Activated CD8-positive, alpha-beta memory T cell treated with anti-CD3 and anti-CD28 coated beads, Interleukin-2, amount 50 U/mL, for 48 hours (primary cell): Measurements from ENCODE around the gene AGBL1.

Experiments
- DNase-seq: peaks from one replicate; pipeline ENCODE4 v3.0.0-alpha.2; 2020

AGBL1 gene

DNA sequence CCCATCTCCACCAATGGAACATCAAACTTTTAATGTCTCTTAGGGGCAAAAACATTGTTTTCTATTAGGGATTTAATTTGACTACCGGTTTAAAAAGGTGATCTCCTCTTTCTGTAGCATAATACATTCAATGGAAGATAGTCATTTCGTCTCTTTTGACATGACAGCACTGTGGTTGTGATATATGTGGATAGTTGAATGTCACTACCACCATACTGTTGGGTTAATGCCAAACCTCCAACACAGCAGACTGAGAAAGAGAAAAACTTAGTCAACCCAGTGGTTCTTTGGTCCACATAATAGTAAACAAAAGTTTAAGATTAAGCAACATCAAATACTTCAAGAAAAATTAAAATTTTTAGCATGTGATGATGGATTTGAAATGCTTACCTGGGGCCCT is 530.4 kb downstream of the AGBL1 start:
- DNase-seq = no peak

DNA sequence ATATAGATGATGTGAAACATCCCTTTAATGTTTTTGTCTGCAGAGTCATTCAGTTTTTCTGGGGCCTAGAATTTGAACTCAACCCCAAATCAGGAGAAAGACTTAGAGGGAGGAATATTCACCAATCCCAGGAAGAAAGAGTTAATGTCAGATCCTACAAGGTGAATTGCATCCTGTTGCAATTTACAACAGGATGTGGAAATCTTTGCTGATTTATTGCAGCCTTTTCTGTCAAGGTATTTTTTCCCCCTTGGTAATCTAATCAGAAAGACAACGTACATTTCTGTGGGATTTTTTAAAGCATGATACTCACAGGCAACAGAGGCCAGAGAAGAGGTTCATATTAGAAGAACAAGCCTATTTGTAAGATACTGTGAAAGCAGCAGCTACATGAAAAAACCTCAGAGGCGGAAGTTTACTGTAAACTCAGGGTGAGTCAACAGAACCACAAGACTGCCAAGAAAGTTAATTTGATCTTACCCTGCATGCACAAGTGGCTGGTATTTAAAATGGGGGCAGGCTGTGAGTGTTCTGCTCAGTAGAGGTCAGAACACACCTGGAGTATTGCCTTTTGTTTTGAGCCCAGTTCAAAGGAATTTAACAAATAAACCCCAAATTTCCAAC is 531.9 kb downstream of the AGBL1 start:
- no peak for DNase-seq

DNA sequence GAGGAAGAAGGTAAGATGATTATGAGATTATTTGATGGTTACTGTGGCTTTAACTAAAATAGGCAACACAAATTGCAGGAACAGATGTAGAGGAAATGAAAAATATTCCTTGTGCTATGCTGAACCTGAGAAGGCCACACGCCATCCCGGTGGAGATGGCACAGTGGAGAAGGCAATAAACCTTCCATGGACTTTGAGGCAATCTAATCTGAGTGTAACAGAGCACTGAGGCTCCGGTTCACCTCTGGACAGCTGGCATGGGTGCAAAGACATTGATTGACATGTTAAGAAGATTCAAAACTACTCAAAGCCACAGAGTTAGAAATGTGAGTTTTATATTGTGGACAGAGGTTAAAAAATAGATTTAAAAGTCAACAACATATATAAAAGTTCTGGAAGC is 535.7 kb downstream of the AGBL1 start:
- no peak for DNase-seq

DNA sequence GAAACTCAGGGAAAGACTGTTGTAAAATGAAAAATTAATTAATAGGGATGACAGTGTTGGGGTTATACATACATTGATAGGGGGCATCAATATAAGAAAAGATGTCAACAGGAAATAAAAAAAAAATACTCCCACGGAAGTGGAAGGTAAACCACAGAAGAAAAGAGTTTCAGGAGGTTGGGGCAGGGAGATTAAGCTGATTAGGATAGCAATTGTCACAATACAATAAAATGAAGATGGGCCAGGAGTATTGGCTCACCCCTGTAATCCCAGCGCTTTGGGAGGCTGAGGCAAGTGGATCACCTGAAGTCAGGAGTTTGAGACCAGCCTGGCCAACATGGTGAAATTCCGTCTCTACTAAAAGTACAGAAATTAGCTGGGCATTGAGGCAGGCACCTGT is 536.1 kb downstream of the AGBL1 start:
- DNase-seq = no peak

DNA sequence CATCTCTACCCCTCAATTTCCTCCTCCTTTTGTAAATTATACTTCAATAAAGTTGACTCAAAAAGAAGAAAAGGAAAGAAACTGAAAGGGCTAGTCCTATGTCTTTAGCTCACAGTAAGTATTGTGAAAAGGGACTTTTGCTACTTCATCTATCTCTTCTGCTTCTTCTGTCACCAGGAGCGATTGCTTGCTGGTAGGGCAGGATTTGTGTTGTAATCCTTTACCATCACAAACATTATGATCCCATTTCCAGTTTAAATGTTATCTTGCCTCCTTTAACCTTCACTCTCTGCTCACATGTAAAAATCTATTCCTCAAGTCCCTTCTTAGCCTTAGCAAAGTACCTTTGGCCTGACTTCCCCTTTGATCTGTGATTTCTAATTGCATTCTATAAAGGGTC is 537.1 kb downstream of the AGBL1 start:
- no peak for DNase-seq

DNA sequence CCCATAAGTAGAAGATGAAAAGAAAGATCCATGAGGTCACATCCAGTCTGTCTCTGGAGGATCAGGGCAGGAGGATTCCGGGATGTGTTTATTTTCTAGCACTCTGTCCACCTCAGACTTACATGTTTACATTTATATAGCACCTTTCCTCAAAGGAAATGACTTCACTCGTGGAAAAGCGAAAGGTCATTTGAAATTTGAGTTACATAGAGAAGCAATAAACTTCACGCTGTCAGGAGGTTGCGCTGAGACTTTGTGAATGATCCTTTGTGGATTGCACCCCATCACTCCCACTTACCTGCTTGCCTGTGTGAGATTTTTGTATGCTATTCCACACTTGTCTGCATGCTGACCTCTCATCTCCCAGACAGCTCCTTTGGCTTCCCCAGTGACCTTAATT is 540.5 kb downstream of the AGBL1 start:
- no peak for DNase-seq

DNA sequence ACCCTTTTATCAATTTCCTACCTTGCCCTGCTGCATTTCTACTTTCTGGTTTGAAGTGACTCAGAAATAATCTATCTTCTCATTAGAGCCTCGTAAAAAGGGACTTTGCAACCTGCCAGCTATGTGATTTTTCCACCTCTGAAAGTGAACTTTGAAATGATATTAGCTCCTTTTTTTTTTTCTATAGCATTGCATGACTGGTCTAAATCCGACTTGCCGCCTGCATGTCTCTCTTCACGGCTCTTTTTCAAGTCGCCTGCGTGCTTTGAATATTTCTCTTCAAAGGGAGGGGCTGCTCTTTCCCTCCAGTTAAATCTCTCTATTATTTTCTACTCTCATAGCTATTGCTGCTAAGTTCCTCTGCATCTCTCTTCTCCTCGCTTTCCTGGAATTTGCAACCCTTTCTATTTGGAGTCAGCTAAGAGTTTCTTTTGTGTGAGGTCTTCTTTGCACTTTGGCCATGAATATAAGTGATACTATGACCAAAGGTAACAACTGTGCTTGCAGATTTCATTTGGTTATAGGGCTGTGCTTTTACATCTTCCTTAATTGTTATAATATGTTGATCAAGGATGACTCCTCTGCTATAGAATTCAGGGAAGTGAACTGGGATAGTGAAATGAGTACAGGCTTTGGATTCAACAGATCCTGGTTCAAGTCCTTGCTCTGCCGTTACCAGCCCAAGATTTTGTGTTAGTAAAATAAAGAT is 541.1 kb downstream of the AGBL1 start:
- no peak for DNase-seq

DNA sequence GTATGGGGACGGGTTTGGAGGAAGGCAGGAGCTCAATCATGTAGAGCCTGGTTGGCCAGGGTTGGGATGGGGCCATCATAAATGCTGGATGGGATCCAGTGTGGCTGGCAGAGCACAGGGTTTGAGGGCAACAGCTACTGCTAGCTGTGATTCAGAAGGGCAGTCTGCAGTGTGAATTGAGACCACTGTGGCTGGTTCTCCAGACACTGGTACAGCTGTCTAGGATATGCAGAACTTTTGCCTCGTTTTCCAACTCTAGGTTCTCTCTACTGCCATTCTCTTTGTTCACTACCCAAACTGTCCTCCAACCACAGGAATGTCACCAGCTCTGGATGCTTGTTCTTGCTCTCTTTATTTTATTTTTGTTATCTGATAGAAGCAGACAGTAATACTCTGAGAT is 543.6 kb downstream of the AGBL1 start:
- DNase-seq = no peak

DNA sequence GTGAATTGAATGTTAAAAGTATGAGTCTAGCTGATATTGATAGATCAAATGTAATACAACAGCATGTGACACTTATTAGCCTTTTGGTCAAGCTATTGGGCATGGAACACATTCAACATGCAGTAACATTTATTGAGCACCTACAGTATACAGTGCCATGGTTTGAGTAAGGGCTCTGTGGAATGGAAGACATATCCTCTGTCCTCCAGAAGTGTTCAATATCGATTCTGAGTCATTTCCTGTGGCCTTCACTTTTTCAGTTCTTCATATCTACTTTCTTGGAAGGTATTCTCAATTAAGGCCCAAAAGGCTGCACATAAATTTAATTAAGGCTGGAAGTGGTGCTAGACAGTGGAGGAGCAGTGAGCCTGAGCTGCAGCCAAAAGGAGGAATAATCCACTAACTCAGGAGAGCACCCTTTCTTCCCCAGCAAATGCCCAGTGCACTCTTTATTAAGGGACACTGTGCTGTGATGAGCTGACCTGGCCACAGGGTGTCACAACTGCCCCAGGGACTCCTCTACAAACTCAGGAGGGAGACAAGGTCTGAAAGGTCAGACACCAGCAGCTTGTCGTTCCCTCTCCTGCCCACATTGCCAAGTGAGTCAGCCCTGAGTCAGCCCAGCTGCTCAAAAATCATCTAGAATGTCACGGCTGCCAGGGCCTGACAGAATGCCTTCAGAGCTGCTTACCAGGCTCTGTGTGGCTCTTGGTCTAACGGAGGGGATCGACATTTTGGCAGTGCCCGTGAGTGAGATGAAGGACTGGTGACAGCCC is 544.8 kb downstream of the AGBL1 start:
- DNase-seq = peak; percentile 85

DNA sequence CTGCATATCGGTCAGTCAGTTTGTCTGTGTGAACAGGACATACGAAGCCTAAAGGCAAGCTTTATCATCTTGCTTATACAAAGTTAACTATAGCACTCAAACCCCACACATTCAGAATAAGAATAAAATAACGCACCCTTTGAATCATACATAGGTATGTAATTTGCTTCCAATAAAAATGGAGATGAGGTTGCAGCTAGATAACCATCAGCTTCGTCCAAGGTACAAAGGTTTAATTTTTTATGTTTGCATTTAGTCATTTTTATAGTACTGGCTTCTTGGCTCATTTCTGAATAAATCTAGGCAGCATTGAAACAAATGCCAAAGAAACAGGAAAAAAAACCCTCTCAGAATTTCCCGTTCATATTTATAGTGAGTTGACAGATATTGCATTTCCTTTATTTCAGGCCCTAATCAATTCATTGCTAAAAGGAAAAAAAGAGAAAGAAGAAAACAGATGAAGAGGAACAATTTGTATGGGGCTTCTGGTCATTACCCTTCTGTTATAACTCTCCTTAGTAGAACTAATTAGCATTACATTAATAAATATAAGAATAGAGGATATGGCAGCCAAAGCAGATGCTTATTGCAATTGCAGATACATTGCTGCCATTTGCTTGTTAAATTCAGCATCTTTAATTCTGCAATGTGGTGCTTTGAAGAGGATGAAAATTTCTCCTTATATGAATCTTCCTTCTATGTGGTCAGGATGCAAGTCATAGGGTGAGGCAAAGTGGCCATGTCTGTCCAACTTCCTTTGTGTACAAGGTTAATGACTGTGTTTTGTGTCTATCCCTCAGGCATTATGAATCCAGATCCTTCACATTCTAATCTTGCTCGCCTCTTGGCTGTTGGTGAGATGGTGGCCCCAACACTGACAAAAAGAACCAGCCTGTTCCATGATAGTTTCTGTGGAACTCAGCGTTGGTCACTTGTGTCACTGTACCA is 550.0 kb downstream of the AGBL1 start:
- DNase-seq = no peak

DNA sequence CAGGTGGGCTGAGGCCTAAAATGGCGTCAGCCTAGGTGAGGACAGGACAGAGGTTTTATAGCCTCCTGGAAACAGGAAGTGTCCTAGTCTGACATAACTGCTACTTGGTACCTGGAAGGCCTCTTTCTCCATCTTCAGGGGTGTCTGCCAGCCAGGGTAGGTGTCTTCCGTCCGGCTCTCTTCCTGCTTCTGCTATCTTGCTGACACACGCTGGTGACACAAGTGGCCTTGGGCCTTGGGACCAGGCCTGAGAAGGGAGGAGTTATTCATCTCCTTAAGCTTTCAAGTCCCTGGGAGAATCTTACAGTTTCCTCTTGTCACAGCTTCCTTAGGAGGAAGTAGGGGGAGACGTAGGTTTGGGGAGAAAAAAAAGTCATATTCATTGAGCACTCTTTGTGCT is 551.3 kb downstream of the AGBL1 start:
- no peak for DNase-seq

DNA sequence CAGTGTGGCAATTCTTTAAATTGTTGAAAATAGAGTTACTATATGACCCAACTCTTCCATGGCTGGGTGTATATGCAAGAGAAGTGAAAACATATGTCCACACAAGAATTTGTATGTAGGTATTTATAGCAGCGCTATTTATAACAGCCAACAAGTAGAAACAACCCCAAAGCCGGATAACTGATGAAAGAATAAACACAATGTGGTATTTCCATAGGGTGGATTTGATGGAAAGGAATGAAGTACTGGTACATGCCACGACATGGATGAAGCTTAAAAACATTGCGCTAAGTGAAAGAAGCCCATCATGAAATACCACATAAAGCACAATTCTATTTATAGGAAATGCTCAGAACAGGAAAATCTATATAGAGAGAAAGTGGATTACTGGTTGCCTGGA is 554.5 kb downstream of the AGBL1 start:
- no peak for DNase-seq

DNA sequence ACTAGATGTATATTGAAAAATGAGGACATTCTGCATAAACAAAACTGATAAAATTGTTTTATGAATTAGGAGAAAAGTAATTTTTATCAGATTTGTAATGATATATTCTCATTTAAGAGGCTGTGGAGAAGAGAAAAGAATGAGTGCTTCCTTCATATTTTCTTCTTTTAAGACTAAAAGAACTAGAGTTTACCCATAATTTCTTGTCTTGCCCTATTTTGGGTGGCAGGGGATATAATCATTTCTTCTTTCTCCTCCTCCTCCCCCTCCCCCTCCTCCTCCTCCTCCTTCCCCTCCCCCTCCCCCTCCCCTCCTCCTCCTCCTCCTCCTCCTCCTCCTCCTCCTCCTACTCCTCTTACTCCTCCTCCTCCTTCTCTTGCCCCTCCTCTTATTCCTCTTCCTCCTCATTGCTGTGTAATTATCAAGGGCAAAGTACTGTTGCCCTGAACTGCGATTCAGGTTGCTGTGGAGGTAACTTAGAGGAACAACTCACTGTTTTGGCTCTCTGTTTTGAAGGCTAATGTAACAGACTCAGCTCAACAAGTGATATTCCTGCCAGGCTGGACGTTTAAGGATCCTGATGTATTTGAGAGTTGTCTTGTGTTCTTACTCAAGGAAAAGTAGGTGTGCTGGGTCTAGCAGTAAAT is 555.4 kb downstream of the AGBL1 start:
- DNase-seq = no peak

DNA sequence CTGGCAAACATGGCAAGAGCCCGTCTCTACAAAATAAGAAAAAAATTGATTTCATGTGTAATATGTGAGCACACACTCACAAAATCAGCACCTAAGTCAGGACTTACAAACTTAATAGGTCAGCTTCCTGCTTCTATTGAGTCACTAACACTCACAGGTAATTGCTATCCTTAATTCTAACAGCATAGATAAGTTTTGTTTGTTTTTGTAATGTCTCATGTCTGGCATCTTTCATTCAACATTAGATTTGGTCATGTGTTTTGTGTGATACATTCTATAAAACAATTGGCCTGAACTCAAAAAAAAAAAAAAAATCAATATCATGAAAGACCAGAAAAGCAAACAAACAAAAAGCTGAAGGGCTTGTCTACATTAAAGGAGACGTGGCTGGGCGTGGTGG is 564.7 kb downstream of the AGBL1 start:
- no peak for DNase-seq

DNA sequence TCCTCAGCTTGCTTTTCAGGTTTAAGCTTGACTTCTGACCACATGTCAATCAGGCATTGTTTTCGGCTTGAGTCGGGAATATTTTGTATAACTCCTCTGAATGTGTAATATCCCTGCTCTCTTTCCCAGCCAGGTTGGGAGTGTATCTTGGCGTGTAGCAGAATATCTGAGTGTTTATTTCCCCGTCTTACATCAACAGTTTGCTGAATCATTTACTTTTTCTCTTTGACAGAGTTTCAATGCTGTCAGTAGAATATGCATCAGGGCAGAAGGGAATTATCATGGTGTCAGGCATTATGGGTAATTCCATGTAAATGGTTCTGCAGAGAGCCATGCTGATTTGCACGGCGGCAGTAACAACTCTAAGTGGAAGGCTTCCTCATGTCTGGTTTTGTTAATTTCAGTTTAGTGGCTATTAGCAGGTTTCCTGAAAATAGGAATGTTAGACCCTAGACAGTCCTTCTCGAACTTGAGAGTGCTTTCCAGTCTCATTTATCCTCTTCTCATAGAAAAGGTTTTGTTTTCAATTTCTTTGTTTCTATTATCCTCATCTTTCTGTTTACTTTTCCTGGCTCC is 566.3 kb downstream of the AGBL1 start:
- DNase-seq = no peak

DNA sequence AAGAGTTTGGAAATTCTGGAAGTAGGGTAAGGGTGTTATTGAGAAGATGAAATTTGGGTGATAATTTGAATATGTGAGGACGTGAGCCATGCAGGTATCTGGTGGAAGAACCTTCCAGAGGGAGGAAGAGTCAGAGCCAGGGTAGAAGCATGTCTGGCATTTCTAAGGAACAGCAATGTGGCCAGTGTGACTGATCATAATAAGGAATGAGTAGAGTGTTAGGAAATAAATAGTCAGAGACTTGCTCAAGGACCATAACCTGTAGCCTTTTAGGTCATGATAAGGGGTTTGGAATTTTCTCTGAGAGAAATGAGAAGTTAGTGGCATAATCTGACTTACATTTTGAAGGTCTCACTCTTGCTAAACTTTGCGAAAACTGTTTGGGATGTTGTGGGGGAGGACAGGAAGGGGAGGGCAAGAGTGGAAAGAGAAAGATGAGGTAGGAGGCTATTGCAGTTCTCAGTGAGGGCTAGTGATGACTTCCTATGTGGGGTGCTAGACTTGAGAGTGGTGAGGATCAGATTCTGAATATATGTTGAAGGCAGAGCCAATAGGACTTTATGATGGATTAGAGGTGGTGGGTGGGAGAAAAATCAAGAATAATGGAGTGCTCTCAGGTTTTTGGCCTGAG is 568.3 kb downstream of the AGBL1 start:
- DNase-seq = no peak

DNA sequence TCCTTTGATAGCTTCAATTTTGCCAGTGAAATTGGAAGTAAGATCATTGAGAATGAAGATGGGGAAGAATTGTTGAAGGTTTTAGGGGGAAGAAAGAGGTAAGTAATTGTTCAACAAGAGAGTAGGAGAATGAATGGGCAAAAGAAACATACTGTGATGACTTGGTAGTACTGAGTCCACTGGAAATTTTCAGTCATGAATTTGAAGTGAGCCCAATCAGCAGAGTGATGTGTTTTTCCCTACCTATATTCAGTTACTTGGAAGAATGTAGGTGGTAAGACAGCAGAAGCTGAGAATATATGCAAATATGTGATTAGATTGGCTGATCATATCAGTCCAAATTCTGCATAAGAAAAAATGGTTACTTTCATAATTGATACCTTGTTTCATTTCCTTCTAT is 569.6 kb downstream of the AGBL1 start:
- DNase-seq = no peak

DNA sequence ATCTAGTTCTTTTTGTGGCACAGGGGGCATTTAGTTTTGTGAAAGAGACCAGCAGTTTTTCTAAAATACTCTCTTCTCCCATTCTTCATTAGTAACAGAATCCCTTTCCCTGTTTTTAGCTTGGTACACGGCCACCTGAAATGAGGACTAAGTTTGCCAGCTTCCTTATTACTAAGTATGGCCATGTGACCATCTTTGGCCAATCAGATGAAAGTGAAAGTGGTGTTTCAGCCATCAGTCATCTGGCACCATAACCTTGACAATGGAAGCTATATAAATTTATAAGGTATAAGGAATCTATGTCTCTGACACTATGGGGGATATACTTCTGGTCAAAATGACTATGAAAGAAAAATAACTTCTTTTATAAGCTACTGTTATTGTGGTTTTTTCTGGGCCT is 570.4 kb downstream of the AGBL1 start:
- DNase-seq = no peak

DNA sequence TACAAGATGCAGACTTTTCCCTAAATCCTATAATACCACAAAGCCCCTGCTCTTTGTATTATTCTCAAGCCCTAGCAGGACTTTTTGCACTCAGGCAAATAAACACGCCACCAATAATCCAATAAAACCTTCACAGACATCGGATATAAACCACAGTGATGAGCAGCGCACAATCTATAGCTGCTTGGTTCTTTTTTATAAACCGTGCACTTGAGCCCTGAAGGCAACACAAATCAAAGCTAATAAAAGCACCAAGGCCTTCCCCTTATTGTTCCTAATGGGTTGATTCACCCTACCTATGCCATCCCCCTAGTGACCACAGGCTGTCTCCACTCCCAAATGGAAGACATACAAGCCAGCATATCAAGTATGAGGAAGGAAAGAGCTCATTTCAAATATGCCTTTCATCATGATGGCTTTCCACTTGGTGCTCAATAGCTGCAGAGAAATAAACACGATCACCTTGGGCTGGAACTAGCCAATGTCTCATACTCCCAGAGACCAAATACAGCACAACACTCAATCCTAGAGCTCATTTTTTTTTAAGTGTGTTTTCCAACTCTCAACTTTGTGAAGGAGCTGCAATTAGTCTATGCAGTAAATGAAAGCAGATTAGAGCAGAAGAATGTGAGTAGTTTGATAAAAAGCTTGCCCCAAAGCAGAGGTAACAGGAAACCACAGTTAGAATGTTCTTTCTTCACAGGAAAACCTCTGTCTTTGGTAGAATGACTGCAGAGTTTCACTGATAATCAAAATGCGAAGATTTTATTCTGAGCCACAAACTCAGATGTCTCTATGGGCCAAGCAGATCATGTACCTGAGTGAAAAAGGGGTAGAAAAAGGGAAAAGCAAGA is 573.9 kb downstream of the AGBL1 start:
- no peak for DNase-seq

DNA sequence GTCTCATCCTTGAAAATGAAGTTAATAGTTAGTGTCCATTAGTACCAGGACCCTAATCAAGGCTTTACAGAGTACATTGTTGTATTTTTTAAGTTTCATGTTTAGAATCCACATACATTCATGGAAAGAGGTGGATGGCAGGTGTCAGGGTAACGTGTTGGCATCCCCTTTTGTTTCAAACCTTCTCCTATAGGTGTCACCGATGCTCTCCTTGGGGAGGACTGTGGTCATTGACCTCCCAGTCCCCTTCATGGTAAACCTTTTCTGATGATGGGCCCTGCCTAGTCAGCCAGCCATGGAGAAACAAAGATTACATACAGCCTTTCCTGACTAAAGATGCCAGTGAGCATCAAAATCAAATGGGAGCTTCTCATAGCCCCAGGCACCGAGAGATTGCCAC is 574.8 kb downstream of the AGBL1 start:
- DNase-seq = no peak

DNA sequence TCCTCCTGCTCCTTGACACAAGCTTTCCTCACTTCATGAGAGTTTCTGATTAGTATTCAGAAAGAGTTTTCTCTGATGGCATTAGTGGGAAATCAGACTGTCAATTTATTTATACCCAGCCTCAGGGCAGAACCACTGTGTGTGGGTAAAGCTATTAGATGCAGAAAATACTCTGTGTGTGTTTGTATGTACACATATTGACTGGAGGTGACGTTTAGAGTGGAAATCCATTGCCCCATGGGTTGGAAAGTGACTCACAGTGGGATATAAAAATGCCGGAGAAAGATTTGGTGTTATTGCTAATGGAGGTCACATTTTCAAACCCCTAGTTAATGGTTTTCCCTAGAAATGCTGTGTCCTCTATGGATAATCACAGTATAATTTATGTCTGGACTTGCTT is 577.6 kb downstream of the AGBL1 start:
- DNase-seq = no peak
